HCT116 (cell line): ENCODE data around the gene C9orf43. TPM values are rescaled to one million over a fixed set of nuclear protein-coding genes. Genes with fewer than 3 reads are reported as not detected.

Experiments
- ATAC-seq: fragments of 200-7000 bp; cut with Tn5 transposase; 2 replicates; pipeline ENCODE4 v1.9.1; 2020; ENCODE audit warnings: mild to moderate bottlenecking, moderate library complexity
- BruUV-seq: library from RNA; stranded (reverse); fragments of 400-500 nt; replicated peaks from 2 replicates; lab custom pipeline; 2021; lab: Mats Ljungman, UMichigan
- CTCF ChIA-PET: fragments of 300-600 bp; sonication (Branson Sonifier 250); formaldehyde crosslinking; loops from one replicate; lab custom pipeline; 2021; ENCODE audit warnings: antibody characterized with exemption; lab: Charles Lee
- POLR2A ChIA-PET: fragments of 300-600, 350-600 bp; sonication (Branson Sonifier 250); formaldehyde crosslinking; loops from one replicate; lab custom pipeline; 2021; ENCODE audit warnings: antibody characterized with exemption; lab: Charles Lee
- RAD21 ChIA-PET, 2 experiments: fragments of 300-600 bp; sonication (Branson Sonifier 250); formaldehyde crosslinking; loops; one replicate each; lab custom pipeline; 2023; ENCODE audit warnings: low total read pairs in 2 of 2; ENCODE audit not compliant: uncharacterized antibody in 2 of 2, unreplicated experiment in 2 of 2, low non-redundant PET in 1 of 2; lab: Charles Lee
- DNase-seq: peaks from one replicate; pipeline ENCODE4 v3.0.0-alpha.2; 2010; ENCODE audit warnings: low read depth, low spot score
- H2AFZ ChIP-seq: fragments of 200-600 bp; shearing (Covaris generic), sonication (generic); 2 replicates; pipeline ENCODE4 v1.6.1; 2017; ENCODE audit warnings: low read depth, mixed run types, mixed read lengths, antibody characterized with exemption, low read length; ENCODE audit not compliant: poor library complexity, severe bottlenecking
- H3K27ac ChIP-seq: 2 replicates; pipeline ENCODE4 v1.5.1; 2012; ENCODE audit warnings: low read depth, low read length
- H3K27me3 ChIP-seq: fragments of 200-600 bp; sonication (generic); 2 replicates; pipeline ENCODE4 v1.6.1; 2016; ENCODE audit warnings: mixed run types, low read length, mixed read lengths; ENCODE audit not compliant: insufficient read depth
- H3K36me3 ChIP-seq, 2 experiments: fragments of 200-500 bp in 1 of 2; fragments of 200-600 bp in 1 of 2; sonication (Bioruptor generic) in 1 of 2; sonication (generic) in 1 of 2; 2 replicates each; pipeline versions ENCODE4 v1.5.1 to v1.6.1; 2014 to 2016; ENCODE audit warnings: low read length in 2 of 2, inconsistent platforms in 1 of 2, mixed read lengths in 1 of 2, mixed run types in 1 of 2; ENCODE audit not compliant: insufficient read depth in 2 of 2, control insufficient read depth in 1 of 2
- H3K4me1 ChIP-seq, 2 experiments: fragments of 200-600 bp in 1 of 2; sonication (generic) in 1 of 2; 2 replicates each; pipeline versions ENCODE4 v1.5.1 to v1.6.1; 2012 to 2017; ENCODE audit warnings: low read length in 2 of 2, inconsistent platforms in 1 of 2, mild to moderate bottlenecking in 1 of 2, mixed read lengths in 1 of 2, mixed run types in 1 of 2, moderate library complexity in 1 of 2; ENCODE audit not compliant: insufficient read depth in 2 of 2, control insufficient read depth in 1 of 2
- H3K4me2 ChIP-seq: fragments of 200-600 bp; sonication (generic); 2 replicates; pipeline ENCODE4 v1.6.1; 2017; ENCODE audit warnings: mixed run types, low read length, mixed read lengths
- H3K4me3 ChIP-seq, 2 experiments: fragments of 200-600 bp in 1 of 2; sonication (generic) in 1 of 2; replicated peaks in 1 of 2; 2 replicates each; pipeline ENCODE4 v1.5.1; 2011 to 2016; ENCODE audit warnings: low read length in 2 of 2, control low read depth in 1 of 2, low read depth in 1 of 2, mild to moderate bottlenecking in 1 of 2, mixed read lengths in 1 of 2, mixed run types in 1 of 2
- H3K79me2 ChIP-seq: fragments of 200-600 bp; sonication (generic); 2 replicates; pipeline ENCODE4 v1.6.1; 2017; ENCODE audit warnings: mild to moderate bottlenecking, mixed run types, low read length, moderate library complexity, mixed read lengths; ENCODE audit not compliant: insufficient read depth
- H3K9ac ChIP-seq: fragments of 200-600 bp; sonication (generic); 2 replicates; pipeline ENCODE4 v1.6.1; 2016; ENCODE audit warnings: low read length, mixed read lengths
- H3K9me2 ChIP-seq: fragments of 200-600 bp; sonication (generic), shearing (Covaris generic); 2 replicates; pipeline ENCODE4 v1.6.1; 2017; ENCODE audit warnings: mixed run types, mild to moderate bottlenecking, moderate library complexity; ENCODE audit not compliant: insufficient read depth
- H3K9me3 ChIP-seq, 2 experiments: fragments of 200-500 bp in 1 of 2; fragments of 200-600 bp in 1 of 2; sonication (Bioruptor generic) in 1 of 2; sonication (generic) in 1 of 2; 2 replicates each; pipeline ENCODE4 v1.6.1; 2014 to 2017; ENCODE audit warnings: low read length in 2 of 2, mixed read lengths in 2 of 2, inconsistent platforms in 1 of 2, low read depth in 1 of 2, mild to moderate bottlenecking in 1 of 2, mixed run types in 1 of 2, moderate library complexity in 1 of 2; ENCODE audit not compliant: control insufficient read depth in 1 of 2, insufficient read depth in 1 of 2
- H4K20me1 ChIP-seq: fragments of 200-600 bp; sonication (generic), shearing (Covaris generic); 2 replicates; pipeline ENCODE4 v1.6.1; 2017; ENCODE audit warnings: mixed run types, mild to moderate bottlenecking, moderate library complexity; ENCODE audit not compliant: insufficient read depth
- CTCF ChIP-seq, 3 experiments: fragments of 200-600 bp in 1 of 3; sonication (generic) in 1 of 3; IDR thresholded peaks in 2 of 3; conservative IDR thresholded peaks in 1 of 3; 2 replicates each; pipeline ENCODE4 v1.5.1; 2012 to 2017; ENCODE audit warnings: low read depth in 2 of 3, low read length in 2 of 3, antibody characterized with exemption in 1 of 3, borderline replicate concordance in 1 of 3, control low read depth in 1 of 3, mild to moderate bottlenecking in 1 of 3, mixed read lengths in 1 of 3, mixed run types in 1 of 3, moderate library complexity in 1 of 3; ENCODE audit not compliant: insufficient read depth in 1 of 3
- EGR1 ChIP-seq: IDR thresholded peaks from 2 replicates; pipeline ENCODE4 v1.6.1; 2012; ENCODE audit warnings: low read depth
- ELF1 ChIP-seq: IDR thresholded peaks from 2 replicates; pipeline ENCODE4 v1.6.1; 2012; ENCODE audit warnings: low read depth, borderline replicate concordance
- EZH2 ChIP-seq: fragments of 200-600 bp; sonication (generic); IDR thresholded peaks from 2 replicates; pipeline ENCODE4 v1.6.1; 2017; ENCODE audit warnings: antibody characterized with exemption, mixed run types
- EZH2phosphoT487 ChIP-seq: fragments of 200-600 bp; IDR thresholded peaks from 2 replicates; pipeline ENCODE4 v1.6.1; 2018; ENCODE audit warnings: antibody characterized with exemption, borderline replicate concordance
- MAX ChIP-seq: IDR thresholded peaks from 2 replicates; pipeline ENCODE4 v1.6.1; 2012
- POLR2AphosphoS5 ChIP-seq: IDR thresholded peaks from 2 replicates; pipeline ENCODE4 v1.6.1; 2011; ENCODE audit warnings: mild to moderate bottlenecking, low read depth, low read length, moderate library complexity
- SIN3A ChIP-seq: IDR thresholded peaks from 2 replicates; pipeline ENCODE4 v1.6.1; 2012; ENCODE audit warnings: low read depth
- SRF ChIP-seq: IDR thresholded peaks from 2 replicates; pipeline ENCODE4 v1.6.1; 2012; ENCODE audit warnings: low read depth
- TCF7L2 ChIP-seq: IDR thresholded peaks from 2 replicates; pipeline ENCODE4 v1.7.0; 2011; ENCODE audit warnings: borderline replicate concordance, inconsistent platforms; ENCODE audit not compliant: insufficient read depth, insufficient read length; ENCODE audit errors: extremely low read depth
- ZFX ChIP-seq: fragments of 450-650 bp; IDR thresholded peaks from 2 replicates; pipeline ENCODE4 v1.6.1; 2017
- intact Hi-C: fragments of 100-400 bp; cut with micrococcal nuclease; formaldehyde crosslinking; loops from 2 replicates; pipeline ENCODE4 v1.10.0; 2022
- total RNA-seq: library from RNA; stranded (reverse); gene quantifications from one replicate; pipeline ENCODE4 v1.2.1, GENCODE V29; 2021; ENCODE audit not compliant: unreplicated experiment

Gene C9orf43
- total RNA-seq, 1 experiment from 2014 or later: 0.71 TPM

GRCh38 chr9:113468716-113469448, 58.3 kb downstream of the C9orf43 start:
- intact Hi-C loops: no loop called here
- peaks cover 100% of the 10 kb centered on the region for H3K79me2 ChIP-seq
- DNase-seq (no peak), ATAC-seq (no peak)
- no TSS peak for BruUV-seq
- H3K27me3 ChIP-seq: no peaks in the 10 kb centered on the region
- RAD21 ChIA-PET: no interaction called here
- H3K27ac ChIP-seq: no peak overlapping the region
- no peak overlapping the region for H3K9ac ChIP-seq
- no peaks in the 10 kb centered on the region for H4K20me1 ChIP-seq
- POLR2A ChIA-PET: no interaction called here
- H3K9me2 ChIP-seq: no peaks in the 10 kb centered on the region
- peaks cover 12 to 21% of the 10 kb centered on the region in 2 experiments; a peak in 3 of 4 replicates for H3K4me1 ChIP-seq
- TF ChIP-seq TCF7L2 (no peak), CTCF (IDR thresholded peaks at IDR 0.05 in 2 of 3, conservative IDR thresholded peaks at IDR 0.05 in 1 of 3; ENCODE audit: borderline replicate concordance in 1 of 3, insufficient read depth in 1 of 3, low read depth in 2 of 3, low read length in 2 of 3) (no peak), ZFX (no peak), POLR2AphosphoS5 (no peak), MAX (no peak), SRF (no peak), SIN3A (no peak), EZH2phosphoT487 (no peak), ELF1 (no peak), EZH2 (no peak), EGR1 (no peak)
- 0 out of 4 replicates have a peak, but pooled peaks cover 0 to 11% of the 10 kb centered on the region in 2 experiments for H3K36me3 ChIP-seq
- no peak overlapping the region for H3K4me3 ChIP-seq
- H3K4me2 ChIP-seq: no peak overlapping the region
- CTCF ChIA-PET: no interaction called here
- no peaks in the 10 kb centered on the region for H3K9me3 ChIP-seq
- H2AFZ ChIP-seq: no peak overlapping the region
